GM18498 (cell line): ENCODE data around the gene COX5A.
A peak's percentile ranks its signal among the peaks of the same experiment; 100 is the strongest.
"Not testable (repeated sequence)": the region's sequence is repeated elsewhere in the genome, so short reads cannot be mapped to it uniquely, and the experiment has no call there.

Source experiments
- ATAC-seq: cut with Tn5 transposase; IDR thresholded peaks from one replicate; pipeline ENCODE4 v1.9.1; 2021; ENCODE audit warnings: mild to moderate bottlenecking, moderate library complexity; ENCODE audit not compliant: unreplicated experiment

The COX5A gene

GRCh38 chr15:74955796-74956647 is 18.1 kb upstream of the COX5A start:
- ATAC-seq = peak; percentile 58

- no peak for ATAC-seq
These were observed 17.1 kb upstream of the COX5A start for GRCh38 chr15:74955017-74955416.

- ATAC-seq = no peak
These were observed 16.6 kb upstream of the COX5A start for GRCh38 chr15:74954515-74954914.

- ATAC-seq = no peak
These were observed 13.1 kb upstream of the COX5A start for GRCh38 chr15:74951006-74951405.

- ATAC-seq = peak; percentile 44
These were observed 12.4 kb upstream of the COX5A start for GRCh38 chr15:74950078-74950908.

GRCh38 chr15:74937272-74937589 is 642 bp downstream of the COX5A start:
- ATAC-seq = no peak

- ATAC-seq = not testable (repeated sequence)
These were observed 2.7 kb downstream of the COX5A start for GRCh38 chr15:74935193-74935592.

GRCh38 chr15:74933573-74933972 is 4.3 kb downstream of the COX5A start:
- no peak for ATAC-seq

- ATAC-seq = no peak
These were observed 9.1 kb downstream of the COX5A start for GRCh38 chr15:74928771-74929198.

GRCh38 chr15:74924525-74924924 is 13.3 kb downstream of the COX5A start:
- ATAC-seq = no peak

- no peak for ATAC-seq
These were observed 17.4 kb downstream of the COX5A start for GRCh38 chr15:74920456-74920855.

- ATAC-seq = no peak
These were observed 20.2 kb downstream of the COX5A start for GRCh38 chr15:74917676-74918075.

- not testable (repeated sequence) for ATAC-seq
These were observed 24.1 kb downstream of the COX5A start for GRCh38 chr15:74913799-74914198.

- no peak for ATAC-seq
These were observed 24.8 kb downstream of the COX5A start for GRCh38 chr15:74913041-74913440.

GRCh38 chr15:74908635-74909034 is 29.2 kb downstream of the COX5A start:
- ATAC-seq = no peak

- ATAC-seq = no peak
These were observed 30.6 kb downstream of the COX5A start for GRCh38 chr15:74907163-74907870.

- peak; percentile 89 for ATAC-seq
These were observed 31.3 kb downstream of the COX5A start, which contains the start of gene FAM219B for GRCh38 chr15:74906450-74907162. TSS of gene FAM219B (minus strand) at chr15:74906851. CDS start at chr15:74906800, 51 bp downstream.

- no peak for ATAC-seq
These were observed 31.8 kb downstream of the COX5A start for GRCh38 chr15:74906067-74906449.

- no peak for ATAC-seq
These were observed 33.6 kb downstream of the COX5A start for GRCh38 chr15:74904190-74904805.

GRCh38 chr15:74903676-74904075 is 34.2 kb downstream of the COX5A start:
- ATAC-seq = no peak
